HG02970 (cell line): Measurements from ENCODE around the gene SMYD3.

Source experiments
- ATAC-seq: cut with Tn5 transposase; IDR thresholded peaks from one replicate; pipeline ENCODE4 v1.9.1; 2021; ENCODE audit warnings: mild to moderate bottlenecking, moderate library complexity, moderate number of reproducible peaks; ENCODE audit not compliant: unreplicated experiment, low FRiP score

The SMYD3 gene

DNA sequence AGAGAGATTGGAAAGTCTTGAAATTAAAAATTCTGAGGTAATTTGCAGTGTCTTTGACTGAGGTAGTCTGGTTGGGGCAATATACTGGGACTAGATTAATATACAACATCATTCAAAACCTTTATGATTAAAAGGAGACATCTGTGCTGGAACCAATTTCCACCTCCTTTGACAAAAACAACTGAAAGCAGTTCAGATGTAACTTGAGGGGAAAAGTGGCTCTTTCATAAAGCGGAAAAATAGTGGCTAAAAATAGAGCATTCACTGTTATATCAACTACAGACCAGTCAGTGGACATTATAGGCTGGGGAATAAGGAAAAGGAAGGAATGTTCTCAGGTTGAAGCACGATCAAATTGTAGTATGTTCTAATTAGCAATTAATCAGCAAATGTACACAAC is 635.9 kb downstream of the SMYD3 start:
- ATAC-seq = no peak

- no peak for ATAC-seq
Observed at GRCh38 chr1:245870698-245871097, 636.4 kb downstream of the SMYD3 start.

- ATAC-seq = no peak
Observed at GRCh38 chr1:245869847-245870246, 637.2 kb downstream of the SMYD3 start.

- no peak for ATAC-seq
Observed at GRCh38 chr1:245867738-245868137, 639.3 kb downstream of the SMYD3 start.

DNA sequence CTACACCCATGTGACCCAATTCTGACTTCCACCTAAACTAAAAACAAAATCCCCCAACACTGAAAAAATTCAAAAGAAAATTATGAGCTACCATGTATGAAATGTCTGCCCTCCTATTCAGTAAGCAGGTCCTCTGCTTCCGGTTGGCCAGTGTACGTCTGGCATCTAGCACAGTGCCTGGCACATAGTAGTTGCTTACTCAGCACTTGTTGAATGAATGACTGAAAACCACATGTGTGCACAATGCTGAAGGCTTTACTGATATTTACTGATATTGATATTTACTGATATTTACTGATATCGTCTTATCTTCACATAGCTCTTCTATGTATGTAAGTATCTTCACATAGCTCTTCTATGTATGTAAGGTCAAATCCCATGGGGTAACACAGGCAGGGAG is 642.2 kb downstream of the SMYD3 start:
- no peak for ATAC-seq

DNA sequence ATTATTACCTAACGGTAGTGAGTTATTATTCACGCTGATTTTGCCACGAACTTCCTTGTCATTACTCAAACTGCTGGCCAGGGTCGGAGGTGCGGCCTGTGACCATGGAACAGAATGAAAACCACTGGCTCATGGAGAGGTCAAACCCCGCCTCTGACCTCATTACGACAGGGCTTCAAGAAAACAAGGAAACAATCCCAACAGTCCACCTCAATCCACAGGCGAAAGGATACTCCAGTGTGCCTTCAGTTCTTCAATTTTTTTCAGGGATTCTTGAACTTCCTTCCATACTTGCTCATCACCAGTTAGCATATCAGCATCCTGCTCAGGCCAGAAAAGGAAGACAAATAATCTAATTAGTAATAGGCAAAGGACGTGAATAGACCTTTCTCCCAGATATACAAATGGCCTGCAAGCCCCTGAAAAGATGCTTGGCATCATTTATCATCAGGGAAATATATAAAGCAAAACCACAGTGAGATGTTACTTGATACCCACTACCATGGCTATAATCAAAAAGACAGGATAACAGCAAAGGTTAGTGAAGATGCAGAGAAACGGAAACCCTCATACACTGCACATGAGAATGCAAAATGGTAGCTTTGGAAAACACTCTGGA is 643.4 kb downstream of the SMYD3 start:
- ATAC-seq = no peak

DNA sequence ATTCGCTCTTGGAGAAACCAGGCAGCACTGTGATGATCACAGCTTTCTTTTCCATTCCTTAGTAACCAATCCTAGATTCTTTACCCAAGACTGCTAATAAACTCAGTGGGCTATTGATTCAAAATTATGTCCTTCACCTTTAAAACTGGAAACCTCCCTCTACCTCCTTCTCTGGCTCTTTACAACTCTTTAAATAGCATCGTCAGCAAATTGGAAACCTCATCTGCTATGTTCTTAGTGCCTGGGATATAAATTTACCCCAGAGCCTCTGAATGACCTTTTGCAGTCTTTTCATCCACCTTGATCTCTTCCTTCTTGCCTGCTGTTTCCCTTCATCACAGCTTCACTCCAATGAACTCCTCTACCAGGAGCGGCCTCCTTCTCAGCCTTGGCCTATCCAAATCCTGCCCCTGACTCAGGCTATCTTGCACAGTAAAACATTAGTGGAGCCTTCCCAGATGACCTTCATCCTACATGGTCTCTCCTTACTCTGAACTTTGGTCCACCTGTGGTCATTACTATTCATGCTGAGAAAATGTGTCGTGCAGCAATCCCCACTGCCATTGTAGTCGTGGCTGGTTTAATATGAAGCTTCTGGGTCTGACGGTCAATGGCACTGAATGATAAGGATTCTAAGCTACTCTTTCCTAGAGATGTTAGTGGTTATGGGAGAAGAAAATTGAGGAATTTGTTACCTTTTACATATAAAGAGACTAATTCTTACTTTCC is 644.1 kb downstream of the SMYD3 start:
- no peak for ATAC-seq

DNA sequence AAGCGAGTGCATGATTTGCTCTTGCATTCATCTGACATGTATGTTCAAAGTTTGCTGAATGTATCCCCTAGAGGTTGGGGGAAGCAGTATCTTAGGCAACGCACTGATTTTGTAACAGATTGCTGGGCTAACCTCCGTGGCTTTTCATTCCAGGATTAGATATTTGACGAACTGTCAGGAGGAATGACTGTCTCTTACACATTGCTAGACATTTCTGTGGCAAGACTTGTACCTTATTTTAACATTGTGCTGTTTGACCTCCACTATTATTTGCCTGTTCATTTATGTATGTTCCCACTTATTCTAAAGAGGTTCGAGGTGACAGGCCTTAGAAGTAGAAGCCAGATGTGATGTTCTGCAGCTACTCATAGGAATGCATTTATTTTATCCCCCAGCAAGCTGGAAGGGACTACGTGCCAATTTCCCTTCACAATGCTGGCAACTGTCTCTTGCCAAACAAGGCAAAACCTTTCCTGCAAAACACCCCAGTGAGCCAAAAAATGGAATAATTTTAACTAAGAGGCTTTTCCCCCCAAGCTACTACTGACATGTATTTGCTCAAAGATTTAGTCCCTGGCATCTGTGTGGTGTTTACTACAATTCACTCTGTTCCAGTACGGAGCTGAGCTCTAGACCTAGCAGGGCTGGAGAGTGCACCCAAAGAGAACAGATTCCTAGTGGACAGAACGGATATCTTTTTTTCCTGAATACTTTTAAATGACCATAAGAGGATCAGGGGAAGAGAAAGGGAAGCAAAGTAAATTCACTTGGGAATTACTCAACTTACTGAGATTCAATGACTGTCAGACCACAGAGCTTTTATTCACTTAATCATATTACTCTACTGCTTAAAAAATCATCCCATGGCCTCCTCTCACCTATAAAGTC is 646.2 kb downstream of the SMYD3 start:
- no peak for ATAC-seq

GRCh38 chr1:245859493-245860114 is 647.5 kb downstream of the SMYD3 start:
- no peak for ATAC-seq

- no peak for ATAC-seq
Observed at GRCh38 chr1:245858722-245859492, 648.2 kb downstream of the SMYD3 start.

DNA sequence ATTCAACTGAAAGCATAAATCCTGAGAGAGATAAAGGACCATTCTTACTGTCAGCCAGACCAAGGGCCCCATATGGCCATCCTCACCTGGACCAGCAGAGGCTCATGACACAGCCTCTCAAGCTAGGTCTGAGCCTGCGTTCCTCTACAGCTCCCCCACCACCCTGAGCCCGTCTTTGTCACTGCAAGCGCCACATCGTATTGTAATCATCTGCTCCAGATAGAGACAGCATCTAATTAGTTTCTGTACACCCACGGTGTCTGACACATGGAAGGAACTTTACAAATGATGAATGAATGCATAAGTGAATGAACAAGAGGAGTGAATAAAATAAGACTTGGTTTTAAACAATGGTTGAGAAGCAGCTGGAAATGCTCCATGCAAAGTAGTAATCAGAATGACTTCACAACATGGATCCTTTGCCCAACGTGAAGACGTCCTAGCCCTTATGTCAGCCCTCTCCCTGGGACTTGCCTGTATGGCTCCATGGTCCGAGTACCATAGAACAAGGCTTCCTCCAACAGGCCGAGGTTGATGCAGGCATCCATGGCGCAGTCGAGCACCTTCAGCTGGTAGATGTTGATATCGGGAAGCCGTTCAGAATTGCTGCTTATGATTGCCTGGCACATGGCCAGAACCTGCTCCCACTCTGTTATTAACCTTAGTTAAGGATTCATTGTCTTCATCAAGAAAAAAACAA is 648.9 kb downstream of the SMYD3 start:
- ATAC-seq = no peak

DNA sequence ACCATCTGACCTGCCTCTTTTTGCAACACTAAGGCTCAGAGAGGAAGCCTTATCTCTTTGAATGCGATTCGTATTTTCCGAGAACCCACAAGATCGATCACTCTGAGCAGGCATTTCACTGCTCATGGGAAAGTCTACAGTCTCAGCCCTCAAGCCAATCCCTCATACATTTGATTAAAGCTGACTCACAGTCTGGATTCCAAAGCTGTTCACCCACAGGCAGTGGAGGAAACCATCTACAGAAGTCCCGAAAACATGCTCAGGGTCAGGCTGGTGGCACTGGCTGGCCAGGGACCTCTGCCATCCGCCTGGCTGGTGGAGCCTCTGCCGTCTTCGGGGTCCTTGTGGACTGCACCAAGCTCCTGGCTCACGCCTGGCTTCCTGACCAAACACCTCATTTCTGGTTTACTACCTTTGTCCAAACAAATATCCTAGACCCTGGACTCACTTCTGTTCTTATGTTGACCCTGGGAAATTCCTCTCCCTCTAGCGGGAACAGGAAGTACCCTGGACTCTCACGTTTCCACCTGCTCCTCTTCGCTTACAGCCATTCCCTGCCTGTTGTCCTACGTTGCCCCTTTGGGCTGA is 650.0 kb downstream of the SMYD3 start:
- no peak for ATAC-seq

DNA sequence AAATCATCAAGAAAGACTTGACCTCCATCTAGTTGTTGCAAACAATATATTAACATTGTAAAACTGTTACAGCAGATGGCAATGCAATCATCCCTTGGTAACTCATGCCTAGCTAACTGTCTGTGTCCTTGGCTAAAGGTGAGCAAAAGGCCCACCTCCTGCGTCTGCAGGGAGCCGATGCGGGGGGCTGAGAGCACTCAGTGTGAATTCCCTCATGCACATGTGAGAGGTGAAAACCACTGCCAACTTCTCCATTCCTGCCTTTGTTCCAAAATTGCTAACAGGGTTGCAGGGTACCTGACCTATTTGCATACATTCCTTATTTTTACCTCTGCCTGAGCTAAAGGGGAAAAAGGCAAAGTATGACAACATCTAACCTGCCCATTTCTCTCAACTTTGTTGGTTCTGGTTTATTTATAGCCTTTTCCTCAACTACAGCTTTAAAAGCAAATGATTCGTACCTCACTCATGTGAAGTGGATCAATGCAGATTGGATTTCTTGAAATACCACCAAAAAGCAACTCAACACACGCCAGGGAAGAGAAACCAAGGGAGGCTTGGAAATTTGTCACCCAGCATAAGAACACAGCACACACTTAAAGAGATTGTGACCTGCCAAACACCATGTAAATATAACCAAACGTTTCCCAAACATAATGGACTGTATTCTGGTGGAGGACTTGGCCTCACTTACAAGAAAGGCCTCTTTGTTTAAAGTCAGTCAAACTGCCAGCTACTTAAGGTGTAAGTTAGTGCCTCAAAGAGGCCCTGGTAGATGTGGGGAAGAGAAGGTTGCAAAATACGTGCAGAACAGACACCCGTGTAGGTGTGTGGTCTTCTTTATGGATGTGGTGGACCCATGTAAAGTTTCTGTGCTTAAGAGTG is 651.0 kb downstream of the SMYD3 start:
- no peak for ATAC-seq

DNA sequence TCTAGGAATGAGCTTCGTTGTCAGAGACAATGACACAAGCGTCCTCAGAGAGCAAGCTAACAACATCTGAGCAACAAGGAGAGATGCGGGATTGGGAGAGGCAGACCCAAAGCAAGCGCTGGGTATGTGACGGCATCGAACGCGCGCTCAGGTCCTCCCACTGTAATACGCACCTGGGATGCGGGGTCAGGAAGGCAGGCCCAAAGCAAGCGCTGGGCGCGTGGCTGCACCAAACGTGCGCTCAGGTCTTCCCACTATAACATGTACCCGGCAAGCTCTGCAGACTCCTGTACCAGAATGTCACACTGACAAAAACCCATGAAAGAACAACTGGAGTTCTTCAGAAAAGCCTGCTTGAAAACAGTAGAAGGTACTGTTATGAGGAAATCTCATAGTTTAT is 653.8 kb downstream of the SMYD3 start:
- ATAC-seq = no peak

- no peak for ATAC-seq
Observed at GRCh38 chr1:245843101-245843500, 664.0 kb downstream of the SMYD3 start.

GRCh38 chr1:245842106-245842505 is 665.0 kb downstream of the SMYD3 start:
- no peak for ATAC-seq

GRCh38 chr1:245840971-245841370 is 666.1 kb downstream of the SMYD3 start:
- no peak for ATAC-seq

GRCh38 chr1:245837718-245838117 is 669.4 kb downstream of the SMYD3 start:
- ATAC-seq = no peak
